H1 (cell line): ENCODE measurements around the gene PRRG1. TPM values are rescaled to one million over a fixed set of nuclear protein-coding genes. Genes with fewer than 3 reads are reported as not detected.

Experiments
- CTCF ChIA-PET: fragments of 300-600 bp; sonication (Branson Sonifier 250); formaldehyde crosslinking; loops from one replicate; lab custom pipeline; 2021; ENCODE audit not compliant: partially characterized antibody; lab: Charles Lee
- POLR2A ChIA-PET: fragments of 300-600 bp; sonication (Branson Sonifier 250); formaldehyde crosslinking; loops from one replicate; lab custom pipeline; 2021; ENCODE audit warnings: inconsistent platforms; ENCODE audit not compliant: partially characterized antibody; lab: Charles Lee
- DNase-seq, 2 experiments: peaks; one replicate each; pipeline versions ENCODE4 v3.0.0 to v3.0.0-alpha.2; 2010 to 2022; ENCODE audit warnings: low spot score in 2 of 2, low read depth in 1 of 2, mixed read lengths in 1 of 2
- FAIRE-seq: peaks from 2 replicates; lab custom pipeline; 2011; peaks lifted over from hg19 to GRCh38; lab: Jason Lieb, UNC
- H2AFZ ChIP-seq: 2 replicates; pipeline ENCODE4 v1.8.1; 2012; ENCODE audit warnings: low read length, inconsistent platforms
- H2AK5ac ChIP-seq: 2 replicates; pipeline ENCODE4 v1.6.1; 2013; ENCODE audit warnings: low read depth, low read length
- H2BK120ac ChIP-seq: replicated peaks from 2 replicates; pipeline ENCODE3; 2013; ENCODE audit warnings: low read depth, low read length, inconsistent platforms
- H2BK12ac ChIP-seq: 2 replicates; pipeline ENCODE4 v1.6.1; 2013; ENCODE audit warnings: low read depth, low read length
- H2BK15ac ChIP-seq: 2 replicates; pipeline ENCODE4 v1.6.1; 2013; ENCODE audit warnings: low read length
- H2BK20ac ChIP-seq: 2 replicates; pipeline ENCODE4 v1.6.1; 2013; ENCODE audit warnings: low read length
- H2BK5ac ChIP-seq: 2 replicates; pipeline ENCODE4 v1.6.1; 2013; ENCODE audit warnings: low read depth, low read length
- H3K14ac ChIP-seq: 2 replicates; pipeline ENCODE4 v1.6.1; 2013; ENCODE audit warnings: inconsistent platforms; ENCODE audit not compliant: insufficient read length
- H3K18ac ChIP-seq: 2 replicates; pipeline ENCODE4 v1.6.1; 2013; ENCODE audit warnings: low read length; ENCODE audit errors: extremely low read depth
- H3K23ac ChIP-seq: 2 replicates; pipeline ENCODE4 v1.6.1; 2013; ENCODE audit warnings: inconsistent platforms; ENCODE audit not compliant: insufficient read length
- H3K23me2 ChIP-seq: 2 replicates; pipeline ENCODE4 v1.6.1; 2013; ENCODE audit warnings: low read depth, low read length
- H3K27ac ChIP-seq: 2 replicates; pipeline ENCODE4 v1.6.1; 2011; ENCODE audit warnings: low read depth, low read length, inconsistent platforms
- H3K27me3 ChIP-seq, 4 experiments: replicated peaks in 1 of 4; 1 replicate in 1 of 4; 2 replicates in 3 of 4; pipeline versions ENCODE4 v1.6.1 to v1.8.1; 2011 to 2013; ENCODE audit warnings: low read length in 3 of 4, mild to moderate bottlenecking in 3 of 4, inconsistent platforms in 2 of 4, mixed read lengths in 2 of 4, moderate library complexity in 1 of 4; ENCODE audit not compliant: control insufficient read depth in 3 of 4, insufficient read depth in 3 of 4; ENCODE audit errors: extremely low read depth in 1 of 4
- H3K36me3 ChIP-seq, 4 experiments: 2 replicates each; pipeline versions ENCODE4 v1.6.1 to v1.8.1; 2011 to 2013; ENCODE audit warnings: mild to moderate bottlenecking in 4 of 4, low read length in 3 of 4, moderate library complexity in 2 of 4, control low read depth in 1 of 4, inconsistent platforms in 1 of 4; ENCODE audit not compliant: insufficient read depth in 4 of 4, control insufficient read depth in 2 of 4
- H3K4ac ChIP-seq: replicated peaks from 2 replicates; pipeline ENCODE3; 2013; ENCODE audit warnings: low read length, low read depth, mixed read lengths, inconsistent platforms; ENCODE audit not compliant: insufficient read length
- H3K4me1 ChIP-seq, 4 experiments: replicated peaks in 1 of 4; 1 replicate in 1 of 4; 2 replicates in 3 of 4; pipeline versions ENCODE4 v1.6.1 to v1.8.1; 2011 to 2013; ENCODE audit warnings: low read length in 3 of 4, inconsistent platforms in 2 of 4, mixed read lengths in 1 of 4; ENCODE audit not compliant: insufficient read depth in 4 of 4, control insufficient read depth in 3 of 4
- H3K4me2 ChIP-seq, 2 experiments: 2 replicates each; pipeline versions ENCODE4 v1.6.1 to v1.8.1; 2011 to 2013; ENCODE audit warnings: low read depth in 2 of 2, low read length in 2 of 2, control low read depth in 1 of 2, inconsistent platforms in 1 of 2, mild to moderate bottlenecking in 1 of 2; ENCODE audit not compliant: insufficient read depth in 1 of 2
- H3K4me3 ChIP-seq, 4 experiments: fragments of 200-600, 300-600 bp in 1 of 4; sonication (generic), shearing (Covaris generic), sonication (Bioruptor Twin) in 1 of 4; 2 replicates each; pipeline versions ENCODE4 v1.5.1 to v1.8.1; 2011 to 2016; ENCODE audit warnings: low read length in 4 of 4, low read depth in 3 of 4, control low read depth in 2 of 4, inconsistent platforms in 2 of 4, mild to moderate bottlenecking in 2 of 4, mixed read lengths in 1 of 4, moderate library complexity in 1 of 4; ENCODE audit not compliant: insufficient read depth in 2 of 4; ENCODE audit errors: extremely low read depth in 1 of 4
- H3K56ac ChIP-seq: replicated peaks from 2 replicates; pipeline ENCODE3; 2013; ENCODE audit warnings: low read depth, mild to moderate bottlenecking, mixed read lengths, low read length, inconsistent platforms; ENCODE audit not compliant: insufficient read length
- H3K79me1 ChIP-seq: 2 replicates; pipeline ENCODE4 v1.6.1; 2013; ENCODE audit warnings: low read depth, low read length, control low read depth
- H3K79me2 ChIP-seq, 2 experiments: 2 replicates each; pipeline versions ENCODE4 v1.6.1 to v1.8.1; 2012 to 2013; ENCODE audit warnings: low read length in 2 of 2, mild to moderate bottlenecking in 2 of 2, inconsistent platforms in 1 of 2; ENCODE audit not compliant: insufficient read depth in 2 of 2, control insufficient read depth in 1 of 2
- H3K9ac ChIP-seq, 4 experiments: replicated peaks in 1 of 4; 1 replicate in 1 of 4; 2 replicates in 3 of 4; pipeline versions ENCODE4 v1.6.1 to v1.8.1; 2011 to 2013; ENCODE audit warnings: low read depth in 3 of 4, low read length in 3 of 4, control low read depth in 2 of 4, mild to moderate bottlenecking in 2 of 4, moderate library complexity in 2 of 4, inconsistent platforms in 1 of 4; ENCODE audit errors: extremely low read depth in 1 of 4
- H3K9me3 ChIP-seq, 2 experiments: 2 replicates each; pipeline versions ENCODE4 v1.6.1 to v1.8.1; 2012 to 2013; ENCODE audit warnings: mild to moderate bottlenecking in 2 of 2, moderate library complexity in 2 of 2, control low read depth in 1 of 2, inconsistent platforms in 1 of 2, low read depth in 1 of 2, low read length in 1 of 2, mixed read lengths in 1 of 2; ENCODE audit not compliant: insufficient read depth in 2 of 2
- H4K20me1 ChIP-seq, 2 experiments: replicated peaks in 1 of 2; 2 replicates each; pipeline versions ENCODE3 to v1.8.1; 2011 to 2013; ENCODE audit warnings: inconsistent platforms in 2 of 2, low read length in 2 of 2, mild to moderate bottlenecking in 1 of 2; ENCODE audit not compliant: insufficient read depth in 2 of 2, control insufficient read depth in 1 of 2
- H4K5ac ChIP-seq: 2 replicates; pipeline ENCODE4 v1.6.1; 2013; ENCODE audit warnings: low read length, low read depth, mixed read lengths, inconsistent platforms; ENCODE audit not compliant: insufficient read length
- H4K8ac ChIP-seq: 2 replicates; pipeline ENCODE4 v1.8.0; 2013; ENCODE audit warnings: mild to moderate bottlenecking, moderate library complexity, low read length, inconsistent platforms; ENCODE audit not compliant: insufficient read depth; ENCODE audit errors: extremely low read depth
- H4K91ac ChIP-seq: replicated peaks from 2 replicates; pipeline ENCODE3; 2013; ENCODE audit warnings: low read length, mixed read lengths, inconsistent platforms; ENCODE audit not compliant: insufficient read length
- BACH1 ChIP-seq: IDR thresholded peaks from 2 replicates; pipeline ENCODE4 v1.6.1; 2012; ENCODE audit warnings: low read length, improper control_type of control experiment
- GABPA ChIP-seq: IDR thresholded peaks from 2 replicates; pipeline ENCODE4 v1.6.1; 2011; ENCODE audit warnings: mild to moderate bottlenecking, low read length, moderate library complexity, borderline replicate concordance; ENCODE audit not compliant: insufficient read depth
- JUN ChIP-seq: IDR thresholded peaks from 2 replicates; pipeline ENCODE4 v1.6.1; 2011; ENCODE audit warnings: low read depth, mild to moderate bottlenecking, improper control_type of control experiment, low read length
- MAX ChIP-seq: IDR thresholded peaks from 2 replicates; pipeline ENCODE4 v1.6.1; 2012; ENCODE audit warnings: inconsistent platforms
- PHF8 ChIP-seq: fragments of 200-600 bp; sonication (generic); conservative IDR thresholded peaks from 2 replicates; pipeline ENCODE4 v1.7.1; 2012; ENCODE audit warnings: low read depth, mild to moderate bottlenecking, inconsistent platforms, low read length, moderate library complexity
- POLR2A ChIP-seq, 2 experiments: IDR thresholded peaks; 1 replicate in 1 of 2; 2 replicates in 1 of 2; pipeline ENCODE4 v1.6.1; 2011; ENCODE audit warnings: low read depth in 2 of 2, low read length in 2 of 2, mild to moderate bottlenecking in 2 of 2; ENCODE audit errors: control extremely low read depth in 1 of 2
- POU5F1 ChIP-seq: IDR thresholded peaks from 2 replicates; pipeline ENCODE4 v1.6.1; 2011; ENCODE audit warnings: low read depth, mild to moderate bottlenecking, low read length, moderate library complexity
- SP4 ChIP-seq: IDR thresholded peaks from 2 replicates; pipeline ENCODE4 v1.6.1; 2012; ENCODE audit warnings: low read length, inconsistent platforms
- WGBS, 2 experiments: shearing (Covaris generic) in 1 of 2; methylation state at CpG; one replicate each; pipeline versions ENCODE4 v1.1.6 to v1.1.7; 2013 to 2015; ENCODE audit warnings: low lambda C conversion rate in 2 of 2, mixed read lengths in 2 of 2, inconsistent platforms in 1 of 2, low coverage in 1 of 2, missing lambda C conversion rate in 1 of 2; ENCODE audit not compliant: insufficient replicate concordance in 2 of 2, insufficient coverage in 1 of 2, insufficient read length in 1 of 2; ENCODE audit errors: extremely low coverage in 1 of 2, missing lambda C conversion rate in 1 of 2; 5-methylcytosine and 5-hydroxymethylcytosine counted together
- polyA plus RNA-seq, 7 experiments: library from polyadenylated mRNA; depleted of rRNA in 3 of 7; stranded (reverse) in 5 of 7; unstranded in 2 of 7; fragments of >200 nt in 5 of 7; fragments of 200-250 nt in 2 of 7; gene quantifications; 1 replicate in 5 of 7; 2 replicates in 1 of 7; 4 replicates in 1 of 7; pipeline versions ENCODE4 v1.2.1 to v1.2.3, GENCODE V29; 2011 to 2013; ENCODE audit warnings: missing spikeins in 2 of 7, mixed read lengths in 2 of 7
- total RNA-seq: library from RNA; stranded (reverse); fragmentation: NEBNext Ultra II Directional; extraction: Animal tissue kit (Norgen Biotek cat#: 25700); gene quantifications from 2 replicates; pipeline ENCODE4 v1.2.1, GENCODE V29; 2021
- TF ChIP-seq, protein P1 (sequence below): IDR thresholded peaks from 2 replicates; pipeline ENCODE4 v1.6.1; 2012; ENCODE audit warnings: inconsistent platforms

Gene PRRG1
- total and polyA plus RNA-seq, 2 of the 8 experiments (the other 6 are each of a cell fraction or from before 2014, with no cell fraction given), result 10.2 to 10.5 TPM

- no peak for FAIRE-seq
- no peak overlapping the region for H3K23ac ChIP-seq
- no peak for TF ChIP-seq BACH1
- no peak for TF ChIP-seq POU5F1
- TF ChIP-seq GABPA, result no peak
- no peak for TF ChIP-seq JUN
- peak; percentile 71 for TF ChIP-seq MAX
- TF ChIP-seq PHF8, result no peak
- TF ChIP-seq SP4, result no peak
- no peak for TF ChIP-seq POLR2A (IDR thresholded peaks at IDR 0.05; ENCODE audit: control extremely low read depth in 1 of 2, low read depth in 2 of 2, low read length in 2 of 2)
- TF ChIP-seq, protein P1, sequence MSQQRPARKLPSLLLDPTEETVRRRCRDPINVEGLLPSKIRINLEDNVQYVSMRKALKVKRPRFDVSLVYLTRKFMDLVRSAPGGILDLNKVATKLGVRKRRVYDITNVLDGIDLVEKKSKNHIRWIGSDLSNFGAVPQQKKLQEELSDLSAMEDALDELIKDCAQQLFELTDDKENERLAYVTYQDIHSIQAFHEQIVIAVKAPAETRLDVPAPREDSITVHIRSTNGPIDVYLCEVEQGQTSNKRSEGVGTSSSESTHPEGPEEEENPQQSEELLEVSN, result peak; percentile 67
- TF ChIP-seq, all 59 proteins: peak for 2
- Histone ChIP-seq H2BK12ac (no peak overlapping the region), H3K79me1 (no peaks in the 10 kb centered on the region), H3K36me3 (no peaks in the 10 kb centered on the region; a peak in 1 of 8 replicates), H3K9ac (no peak overlapping the region), H2BK20ac (peak overlapping the region; percentile 86; the same call in 1 of the 2 replicates), H3K27me3 (no peaks in the 10 kb centered on the region), H2AFZ (no peak overlapping the region), H4K5ac (no peak overlapping the region), H3K9me3 (no peaks in the 10 kb centered on the region), H2AK5ac (no peak overlapping the region; the same call in 1 of the 2 replicates), H2BK15ac (no peak overlapping the region), H3K23me2 (no peaks in the 10 kb centered on the region), H3K4ac (no peak overlapping the region), H3K4me2 (no peak overlapping the region; a peak in 1 of 4 replicates), H3K27ac (no peak overlapping the region), H3K4me1 (peaks cover 2 to 12% (median 6%) of the 10 kb centered on the region in 4 experiments; a peak in 5 of 7 replicates), H2BK5ac (no peak overlapping the region), H3K56ac (no peak overlapping the region), H2BK120ac (no peak overlapping the region), H4K20me1 (no peaks in the 10 kb centered on the region), H3K14ac (no peak overlapping the region), H4K8ac (no peak overlapping the region), H3K4me3 (no peak overlapping the region), H3K18ac (peak overlapping the region; percentile 9; the same call in 1 of the 2 replicates), H3K79me2 (no peaks in the 10 kb centered on the region), H4K91ac (no peak overlapping the region)
- ChIA-PET POLR2A (no interaction called here), CTCF (interaction anchor here (0.7 to 0.8 kb wide), 2 partner anchors 125 to 351 kb away, joined by 3 to 6 read pairs; partner anchors contain the start of gene PRRG1)
- 40% methylated on average over 4 of the region's 5 CpGs; no CpG with 5 or more reads in 1 of the 2 experiments for WGBS, 2 experiments
- DNase-seq, result no peak
Observed at GRCh38 chrX:37474478-37474877, 125.3 kb downstream of the PRRG1 start.
